Gastrocnemius medialis (tissue), 4 donors: ENCODE results near the gene ESX1. TPM values are rescaled to one million over a fixed set of nuclear protein-coding genes. Genes with fewer than 3 reads are reported as not detected.

Experiments
- ATAC-seq, 2 donors: fragments of 150-250 bp; one replicate each; pipeline ENCODE4 v1.9.1; 2016
- DNase-seq, 2 donors: peaks; one replicate each; pipeline ENCODE4 v3.0.0-alpha.2; 2019
- H3K27ac ChIP-seq, 4 donors: fragments of 200-600 bp; sonication (generic); 1 replicate in 1 of 4; 2 replicates in 3 of 4; pipeline ENCODE4 v1.5.1; 2016 to 2018; ENCODE audit warnings: mild to moderate bottlenecking in 2 of 4, moderate library complexity in 1 of 4
- H3K27me3 ChIP-seq, 3 donors: fragments of 200-600 bp; sonication (generic) in 2 of 3; 1 replicate in 1 of 3; 2 replicates in 2 of 3; pipeline versions ENCODE4 v1.5.1 to v1.6.0; 2016 to 2019; ENCODE audit warnings: mild to moderate bottlenecking in 1 of 3, moderate library complexity in 1 of 3
- H3K36me3 ChIP-seq, 2 donors: fragments of 200-600 bp; sonication (generic) in 1 of 2; one replicate each; pipeline ENCODE4 v1.5.1; 2017 to 2018
- H3K4me1 ChIP-seq, 2 donors: fragments of 200-600 bp; sonication (generic) in 1 of 2; one replicate each; pipeline ENCODE4 v1.5.1; 2016 to 2017; ENCODE audit warnings: mild to moderate bottlenecking in 2 of 2
- H3K4me3 ChIP-seq, 4 donors: fragments of 200-600 bp; sonication (generic) in 3 of 4; 1 replicate in 1 of 4; 2 replicates in 3 of 4; pipeline ENCODE4 v1.5.1; 2016 to 2019; ENCODE audit warnings: mild to moderate bottlenecking in 2 of 4
- H3K9me3 ChIP-seq, 3 donors: fragments of 200-600 bp; sonication (generic) in 2 of 3; 1 replicate in 1 of 3; 2 replicates in 2 of 3; pipeline ENCODE4 v1.5.1; 2016 to 2019
- POLR2A ChIP-seq, 2 donors: fragments of 450-650 bp; IDR thresholded peaks; one replicate each; pipeline ENCODE4 v1.6.1; 2017; ENCODE audit warnings: antibody characterized with exemption in 2 of 2, mild to moderate bottlenecking in 2 of 2, moderate library complexity in 2 of 2
- in situ Hi-C, 4 donors: fragments of 200-750 bp; cut with MboI; loops; one replicate each; pipeline versions ENCODE4 v1.15.0 to v1.8.0; 2017; ENCODE audit warnings: low sequenced_read_pairs in 4 of 4
- intact Hi-C: fragments of 100-400 bp; cut with DNase I; formaldehyde crosslinking; loops from one replicate; pipeline ENCODE4 v1.15.1; 2023; ENCODE audit warnings: low total_unique reads
- total RNA-seq, 4 donors: library from RNA; depleted of rRNA; stranded (reverse); fragments of >200 nt; gene quantifications; one replicate each; pipeline versions ENCODE4 v1.1.0 to v1.2.3, GENCODE V29; 2016
- TF ChIP-seq, protein P1 (sequence below), 5 experiments: fragments of 450-650 bp in 3 of 5; fragments of 200-600 bp in 2 of 5; sonication (generic) in 2 of 5; IDR thresholded peaks in 4 of 5; conservative IDR thresholded peaks in 1 of 5; 1 replicate in 4 of 5; 2 replicates in 1 of 5; pipeline ENCODE4 v1.5.1; 2016 to 2019; ENCODE audit warnings: antibody characterized with exemption in 5 of 5, mild to moderate bottlenecking in 3 of 5, moderate library complexity in 3 of 5

Gene ESX1
- total RNA-seq, 4 donors from 2014 or later: not detected

- H3K9me3 ChIP-seq: no peaks in the 10 kb centered on the region
- DNase-seq (no peak), ATAC-seq (no peak)
- in situ Hi-C loops: no loop called here
- peaks cover 0 to 6% of the 10 kb centered on the region in 2 donors for H3K4me1 ChIP-seq
- TF ChIP-seq, protein P1, sequence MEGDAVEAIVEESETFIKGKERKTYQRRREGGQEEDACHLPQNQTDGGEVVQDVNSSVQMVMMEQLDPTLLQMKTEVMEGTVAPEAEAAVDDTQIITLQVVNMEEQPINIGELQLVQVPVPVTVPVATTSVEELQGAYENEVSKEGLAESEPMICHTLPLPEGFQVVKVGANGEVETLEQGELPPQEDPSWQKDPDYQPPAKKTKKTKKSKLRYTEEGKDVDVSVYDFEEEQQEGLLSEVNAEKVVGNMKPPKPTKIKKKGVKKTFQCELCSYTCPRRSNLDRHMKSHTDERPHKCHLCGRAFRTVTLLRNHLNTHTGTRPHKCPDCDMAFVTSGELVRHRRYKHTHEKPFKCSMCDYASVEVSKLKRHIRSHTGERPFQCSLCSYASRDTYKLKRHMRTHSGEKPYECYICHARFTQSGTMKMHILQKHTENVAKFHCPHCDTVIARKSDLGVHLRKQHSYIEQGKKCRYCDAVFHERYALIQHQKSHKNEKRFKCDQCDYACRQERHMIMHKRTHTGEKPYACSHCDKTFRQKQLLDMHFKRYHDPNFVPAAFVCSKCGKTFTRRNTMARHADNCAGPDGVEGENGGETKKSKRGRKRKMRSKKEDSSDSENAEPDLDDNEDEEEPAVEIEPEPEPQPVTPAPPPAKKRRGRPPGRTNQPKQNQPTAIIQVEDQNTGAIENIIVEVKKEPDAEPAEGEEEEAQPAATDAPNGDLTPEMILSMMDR (IDR thresholded peaks at IDR 0.05 in 4 of 5, conservative IDR thresholded peaks at IDR 0.05 in 1 of 5): no peak
- TF ChIP-seq POLR2A (IDR thresholded peaks at IDR 0.05): no peak
- intact Hi-C loops: no loop called here
- H3K27ac ChIP-seq: no peak overlapping the region
- H3K4me3 ChIP-seq: no peak overlapping the region
- no peaks in the 10 kb centered on the region for H3K36me3 ChIP-seq
- no peaks in the 10 kb centered on the region for H3K27me3 ChIP-seq
Measured at GRCh38 chrX:104284507-104284906, 29.8 kb upstream of the ESX1 start.

DNA sequence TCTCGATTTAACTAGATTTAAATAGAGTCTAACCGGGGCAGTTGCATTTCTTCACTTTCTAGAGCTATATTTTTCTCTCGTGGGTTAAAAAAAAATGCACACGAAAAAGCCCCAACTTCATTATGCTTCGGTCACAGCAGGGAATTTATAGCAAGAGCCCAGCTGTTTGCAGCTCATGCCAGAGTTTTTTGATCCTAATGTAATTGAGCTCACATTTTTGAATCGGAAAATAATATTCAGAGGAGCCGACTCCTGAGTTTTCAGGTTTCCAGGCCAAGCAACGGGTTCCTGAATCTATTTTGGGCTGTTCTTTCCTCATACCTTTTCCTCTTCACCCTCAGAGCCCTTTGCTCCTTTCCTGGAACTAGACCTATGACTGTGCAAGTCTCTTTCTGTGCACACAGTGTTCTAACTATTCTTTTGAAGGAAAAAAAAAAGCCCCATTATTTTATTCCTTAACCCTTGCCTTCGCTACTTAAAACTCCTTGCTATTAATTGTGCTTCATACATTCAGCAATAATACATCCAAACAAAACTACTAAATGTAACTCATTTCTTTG lies 27.5 kb upstream of the ESX1 start:
- H3K9me3 ChIP-seq: no peaks in the 10 kb centered on the region
- ATAC-seq (peak; percentile 69 to 74), DNase-seq (no peak)
- in situ Hi-C loops (no loop called here), intact Hi-C loops (no loop called here)
- H3K27me3 ChIP-seq: no peaks in the 10 kb centered on the region
- peak overlapping the region in 3 of 4 donors; percentile 28 to 38 (median 33) for H3K27ac ChIP-seq
- peak overlapping the region in 1 of 4 donors; percentile 4 for H3K4me3 ChIP-seq
- no peaks in the 10 kb centered on the region for H3K36me3 ChIP-seq
- H3K4me1 ChIP-seq: peaks cover 0 to 6% of the 10 kb centered on the region in 2 donors
- TF ChIP-seq, protein P1 (IDR thresholded peaks at IDR 0.05 in 4 of 5, conservative IDR thresholded peaks at IDR 0.05 in 1 of 5): no peak
- no peak for TF ChIP-seq POLR2A (IDR thresholded peaks at IDR 0.05)

- Histone ChIP-seq H3K4me1 (peaks cover 0 to 6% of the 10 kb centered on the region in 2 donors), H3K4me3 (no peak overlapping the region), H3K36me3 (no peaks in the 10 kb centered on the region), H3K9me3 (no peaks in the 10 kb centered on the region), H3K27me3 (no peaks in the 10 kb centered on the region), H3K27ac (peak overlapping the region in 3 of 4 donors; percentile 28 to 38 (median 33))
- ATAC-seq: no peak
- intact Hi-C loops (no loop called here), in situ Hi-C loops (no loop called here)
- no peak for DNase-seq
- TF ChIP-seq, protein P1 (IDR thresholded peaks at IDR 0.05 in 4 of 5, conservative IDR thresholded peaks at IDR 0.05 in 1 of 5): no peak
- TF ChIP-seq POLR2A (IDR thresholded peaks at IDR 0.05): no peak
Measured at GRCh38 chrX:104281564-104281963, 26.8 kb upstream of the ESX1 start.

DNA sequence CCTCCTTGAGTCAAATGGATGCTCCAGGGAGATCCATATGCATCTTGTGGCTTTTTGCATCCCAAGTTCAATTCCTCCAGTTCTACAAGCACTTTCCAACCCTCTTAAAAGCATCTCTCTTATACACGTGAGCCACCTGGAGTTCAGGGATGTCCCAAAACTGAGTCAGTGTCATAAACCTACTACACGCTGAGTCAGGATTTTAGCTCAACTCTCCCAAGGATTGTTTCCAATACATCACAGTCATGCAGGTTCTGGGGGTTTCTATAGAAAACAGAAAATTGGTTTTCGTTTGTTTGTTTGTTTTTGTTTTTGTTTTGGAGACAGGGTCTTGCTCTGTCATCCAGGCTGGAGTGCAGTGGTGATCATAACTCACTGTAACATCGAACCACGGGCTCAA lies 25.9 kb upstream of the ESX1 start:
- ATAC-seq: no peak
- H3K36me3 ChIP-seq: no peaks in the 10 kb centered on the region
- no peak for DNase-seq
- intact Hi-C loops (no loop called here), in situ Hi-C loops (no loop called here)
- TF ChIP-seq POLR2A (IDR thresholded peaks at IDR 0.05): no peak
- TF ChIP-seq, protein P1 (IDR thresholded peaks at IDR 0.05 in 4 of 5, conservative IDR thresholded peaks at IDR 0.05 in 1 of 5): no peak
- H3K9me3 ChIP-seq: no peaks in the 10 kb centered on the region
- H3K4me3 ChIP-seq: no peak overlapping the region
- no peaks in the 10 kb centered on the region for H3K27me3 ChIP-seq
- H3K27ac ChIP-seq: no peak overlapping the region
- peaks cover 0 to 6% of the 10 kb centered on the region in 2 donors for H3K4me1 ChIP-seq
